Keratinocyte (primary cell): ENCODE measurements around the gene MLN. TPM values are rescaled to one million over a fixed set of nuclear protein-coding genes. Genes with fewer than 3 reads are reported as not detected.

Experiments
- DNase-seq: peaks from one replicate; pipeline ENCODE4 v3.0.0-alpha.2; 2011; ENCODE audit warnings: low read depth, missing footprints, low spot score
- FAIRE-seq: peaks from 2 replicates; lab custom pipeline; 2011; peaks lifted over from hg19 to GRCh38; lab: Jason Lieb, UNC
- H2AFZ ChIP-seq: 2 replicates; pipeline ENCODE4 v1.6.0; 2012; ENCODE audit warnings: low read length, control low read depth, inconsistent platforms; ENCODE audit not compliant: control insufficient read depth
- H3K27ac ChIP-seq: 2 replicates; pipeline ENCODE4 v1.5.1; 2011; ENCODE audit warnings: low read length; ENCODE audit not compliant: control insufficient read depth, insufficient read depth
- H3K27me3 ChIP-seq: 3 replicates; pipeline ENCODE4 v1.6.0; 2011; ENCODE audit warnings: low read length; ENCODE audit not compliant: control insufficient read depth, insufficient read depth; ENCODE audit errors: extremely low read depth
- H3K36me3 ChIP-seq, 2 experiments: 2 replicates in 1 of 2; 3 replicates in 1 of 2; pipeline ENCODE4 v1.5.1; 2011; ENCODE audit warnings: low read length in 2 of 2, mild to moderate bottlenecking in 1 of 2; ENCODE audit not compliant: control insufficient read depth in 2 of 2, insufficient read depth in 2 of 2; ENCODE audit errors: extremely low read depth in 1 of 2
- H3K4me1 ChIP-seq: 3 replicates; pipeline ENCODE4 v1.5.1; 2011; ENCODE audit warnings: low read length; ENCODE audit not compliant: control insufficient read depth, insufficient read depth; ENCODE audit errors: extremely low read depth
- H3K4me2 ChIP-seq: 3 replicates; pipeline ENCODE4 v1.6.0; 2011; ENCODE audit warnings: low read depth, low read length; ENCODE audit not compliant: control insufficient read depth, insufficient read depth; ENCODE audit errors: extremely low read depth
- H3K4me3 ChIP-seq, 3 experiments: fragments of 200-600 bp in 1 of 3; sonication (generic) in 1 of 3; 2 replicates in 2 of 3; 3 replicates in 1 of 3; pipeline ENCODE4 v1.5.1; 2011 to 2016; ENCODE audit warnings: low read length in 3 of 3, mild to moderate bottlenecking in 3 of 3, control low read depth in 2 of 3, inconsistent platforms in 1 of 3, low read depth in 1 of 3, mixed read lengths in 1 of 3, mixed run types in 1 of 3, moderate library complexity in 1 of 3; ENCODE audit not compliant: control insufficient read depth in 2 of 3, insufficient read depth in 2 of 3; ENCODE audit errors: extremely low read depth in 1 of 3
- H3K79me2 ChIP-seq: 2 replicates; pipeline ENCODE4 v1.6.0; 2012; ENCODE audit warnings: low read length; ENCODE audit not compliant: control insufficient read depth, insufficient read depth
- H3K9ac ChIP-seq: 3 replicates; pipeline ENCODE4 v1.6.0; 2011; ENCODE audit warnings: low read length; ENCODE audit not compliant: control insufficient read depth, insufficient read depth; ENCODE audit errors: extremely low read depth
- H3K9me1 ChIP-seq: 3 replicates; pipeline ENCODE4 v1.6.0; 2011; ENCODE audit warnings: low read length; ENCODE audit not compliant: control insufficient read depth, insufficient read depth; ENCODE audit errors: extremely low read depth
- H3K9me3 ChIP-seq: 2 replicates; pipeline ENCODE4 v1.5.1; 2012; ENCODE audit warnings: low read depth, low read length; ENCODE audit not compliant: control insufficient read depth
- H4K20me1 ChIP-seq: 3 replicates; pipeline ENCODE4 v1.6.0; 2011; ENCODE audit warnings: low read length; ENCODE audit not compliant: control insufficient read depth, insufficient read depth; ENCODE audit errors: extremely low read depth
- EZH2 ChIP-seq: IDR thresholded peaks from one replicate; pipeline ENCODE4 v1.6.1; 2012; ENCODE audit warnings: inconsistent platforms, mild to moderate bottlenecking, low read length, moderate library complexity
- dilution Hi-C: fragments of 300-500 bp; cut with MboI; formaldehyde crosslinking; loops from one replicate; pipeline ENCODE4 v1.7.0; 2020; ENCODE audit warnings: low sequenced_read_pairs; ENCODE audit not compliant: extremely low pct_ligation_motif_present
- polyA plus RNA-seq, 5 experiments: library from polyadenylated mRNA; depleted of rRNA in 3 of 5; stranded (reverse) in 3 of 5; stranded (forward) in 1 of 5; unstranded in 1 of 5; fragments of >200 nt; gene quantifications; 1 replicate in 1 of 5; 2 replicates in 3 of 5; 3 replicates in 1 of 5; pipeline versions ENCODE4 v1.2.1 to v1.2.3, GENCODE V29; 2011 to 2012; ENCODE audit warnings: missing spikeins in 2 of 5, low read depth in 1 of 5, low replicate concordance in 1 of 5
- TF ChIP-seq, protein P1 (sequence below), 3 experiments: IDR thresholded peaks in 1 of 3; conservative IDR thresholded peaks in 1 of 3; optimal IDR thresholded peaks in 1 of 3; 2 replicates in 2 of 3; 3 replicates in 1 of 3; pipeline versions ENCODE3 to v1.5.1; 2011; ENCODE audit warnings: low read length in 3 of 3, mild to moderate bottlenecking in 3 of 3, moderate library complexity in 2 of 3, control low read depth in 1 of 3, inconsistent platforms in 1 of 3; ENCODE audit not compliant: insufficient read depth in 2 of 3; ENCODE audit errors: extremely low read depth in 1 of 3

Gene MLN
- polyA plus RNA-seq, 1 donor (not counting 4 experiments of a cell fraction or from before 2014, with no cell fraction given), result not detected

DNA sequence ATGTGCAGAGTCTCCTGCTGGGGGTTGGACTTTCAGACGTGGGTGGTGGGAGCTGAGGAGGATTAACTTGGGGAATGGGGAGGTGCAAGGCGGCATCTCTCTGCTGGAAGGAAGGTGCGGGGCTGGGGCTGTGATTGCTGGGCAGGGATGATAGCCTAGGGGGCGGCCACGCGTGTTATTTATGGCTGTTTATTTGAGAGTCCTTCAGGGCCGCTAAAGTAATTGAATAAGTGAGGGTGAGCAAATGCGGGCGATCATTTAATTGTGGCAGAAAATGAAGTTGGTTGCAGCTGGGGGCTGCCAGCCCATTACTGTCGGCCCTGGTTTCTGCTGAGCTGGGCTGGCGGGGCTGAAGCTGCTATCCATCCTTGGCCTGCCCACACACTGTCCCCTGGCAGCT is 49.6 kb downstream of the MLN start:
- H3K36me3 ChIP-seq, result no peaks in the 10 kb centered on the region
- H3K4me1 ChIP-seq, result peaks cover 11% of the 10 kb centered on the region
- H3K4me2 ChIP-seq, result no peak overlapping the region
- H3K27me3 ChIP-seq, result no peaks in the 10 kb centered on the region
- no peak for TF ChIP-seq EZH2
- TF ChIP-seq, protein P1, sequence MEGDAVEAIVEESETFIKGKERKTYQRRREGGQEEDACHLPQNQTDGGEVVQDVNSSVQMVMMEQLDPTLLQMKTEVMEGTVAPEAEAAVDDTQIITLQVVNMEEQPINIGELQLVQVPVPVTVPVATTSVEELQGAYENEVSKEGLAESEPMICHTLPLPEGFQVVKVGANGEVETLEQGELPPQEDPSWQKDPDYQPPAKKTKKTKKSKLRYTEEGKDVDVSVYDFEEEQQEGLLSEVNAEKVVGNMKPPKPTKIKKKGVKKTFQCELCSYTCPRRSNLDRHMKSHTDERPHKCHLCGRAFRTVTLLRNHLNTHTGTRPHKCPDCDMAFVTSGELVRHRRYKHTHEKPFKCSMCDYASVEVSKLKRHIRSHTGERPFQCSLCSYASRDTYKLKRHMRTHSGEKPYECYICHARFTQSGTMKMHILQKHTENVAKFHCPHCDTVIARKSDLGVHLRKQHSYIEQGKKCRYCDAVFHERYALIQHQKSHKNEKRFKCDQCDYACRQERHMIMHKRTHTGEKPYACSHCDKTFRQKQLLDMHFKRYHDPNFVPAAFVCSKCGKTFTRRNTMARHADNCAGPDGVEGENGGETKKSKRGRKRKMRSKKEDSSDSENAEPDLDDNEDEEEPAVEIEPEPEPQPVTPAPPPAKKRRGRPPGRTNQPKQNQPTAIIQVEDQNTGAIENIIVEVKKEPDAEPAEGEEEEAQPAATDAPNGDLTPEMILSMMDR (optimal IDR thresholded peaks at IDR 0.05 in 1 of 3, IDR thresholded peaks at IDR 0.05 in 1 of 3, conservative IDR thresholded peaks at IDR 0.05 in 1 of 3; ENCODE audit: extremely low read depth in 1 of 3, insufficient read depth in 2 of 3, low read length in 3 of 3), result no peak
- DNase-seq (no peak), FAIRE-seq (no peak)
- no peak overlapping the region for H3K4me3 ChIP-seq
- dilution Hi-C loops, result no loop called here
- H2AFZ ChIP-seq, result no peak overlapping the region
- no peak overlapping the region for H3K27ac ChIP-seq
- H4K20me1 ChIP-seq, result no peaks in the 10 kb centered on the region
- no peak overlapping the region for H3K9ac ChIP-seq
- H3K9me1 ChIP-seq, result no peaks in the 10 kb centered on the region
- H3K79me2 ChIP-seq, result no peaks in the 10 kb centered on the region
- no peaks in the 10 kb centered on the region for H3K9me3 ChIP-seq

DNA sequence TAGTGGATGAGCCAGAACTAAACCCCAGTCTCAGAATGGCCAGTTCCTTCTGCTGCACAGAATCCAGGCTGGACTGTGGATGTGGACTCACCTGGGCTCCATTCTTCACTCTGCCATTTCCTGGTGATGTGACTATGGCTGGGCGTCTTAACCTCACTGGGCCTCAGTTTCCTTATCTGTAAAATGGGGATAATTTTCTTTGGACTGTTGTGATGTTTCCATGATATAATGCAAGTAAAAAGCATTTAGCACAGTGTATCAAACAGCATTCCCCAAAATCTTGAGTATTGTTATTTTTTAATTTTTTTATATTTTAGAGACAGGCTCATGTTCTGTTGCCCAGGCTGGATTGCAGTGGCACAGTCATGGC is 51.2 kb downstream of the MLN start:
- no peaks in the 10 kb centered on the region for H3K27me3 ChIP-seq
- no peaks in the 10 kb centered on the region for H3K9me1 ChIP-seq
- FAIRE-seq (no peak), DNase-seq (no peak)
- H3K9ac ChIP-seq, result no peak overlapping the region
- H3K4me2 ChIP-seq, result peak overlapping the region; percentile 39
- no peak overlapping the region for H3K4me3 ChIP-seq
- H3K27ac ChIP-seq, result no peak overlapping the region
- H2AFZ ChIP-seq, result no peak overlapping the region
- H4K20me1 ChIP-seq, result no peaks in the 10 kb centered on the region
- no peak for TF ChIP-seq EZH2
- TF ChIP-seq, protein P1 (optimal IDR thresholded peaks at IDR 0.05 in 1 of 3, IDR thresholded peaks at IDR 0.05 in 1 of 3, conservative IDR thresholded peaks at IDR 0.05 in 1 of 3; ENCODE audit: extremely low read depth in 1 of 3, insufficient read depth in 2 of 3, low read length in 3 of 3), result no peak
- dilution Hi-C loops, result no loop called here
- H3K9me3 ChIP-seq, result no peaks in the 10 kb centered on the region
- no peaks in the 10 kb centered on the region for H3K36me3 ChIP-seq
- H3K4me1 ChIP-seq, result peaks cover 11% of the 10 kb centered on the region
- no peaks in the 10 kb centered on the region for H3K79me2 ChIP-seq
